IMR-90 (cell line): ENCODE measurements around the gene SCRG1. TPM values are rescaled to one million over a fixed set of nuclear protein-coding genes. Genes with fewer than 3 reads are reported as not detected.

Source experiments
- ATAC-seq: fragments of 200-7000 bp; cut with Tn5 transposase; 2 replicates; pipeline ENCODE4 v1.9.1; 2020; ENCODE audit warnings: low read depth, mild to moderate bottlenecking, moderate library complexity
- BruUV-seq: library from RNA; stranded (reverse); fragments of 400-500 nt; replicated peaks from 2 replicates; lab custom pipeline; 2021; lab: Mats Ljungman, UMichigan
- CTCF ChIA-PET: fragments of 300-600 bp; formaldehyde crosslinking; extraction: SDS; loops from one replicate; lab custom pipeline; 2021; ENCODE audit warnings: antibody characterized with exemption; lab: Yijun Ruan, JAX
- POLR2A ChIA-PET: fragments of 300-600 bp; sonication (Branson Sonifier 250); formaldehyde crosslinking; loops from one replicate; lab custom pipeline; 2022; ENCODE audit warnings: antibody characterized with exemption; ENCODE audit not compliant: unreplicated experiment; lab: Charles Lee
- DNase-seq: peaks from one replicate; pipeline ENCODE4 v3.0.0; 2013
- H2AFZ ChIP-seq: replicated peaks from 2 replicates; pipeline ENCODE3; 2013; ENCODE audit warnings: low read length, mild to moderate bottlenecking; ENCODE audit not compliant: poor library complexity
- H2AK5ac ChIP-seq: 2 replicates; pipeline ENCODE4 v1.6.1; 2013; ENCODE audit warnings: low read depth, low read length, inconsistent platforms
- H2AK9ac ChIP-seq: replicated peaks from 2 replicates; pipeline ENCODE3; 2013; ENCODE audit warnings: mild to moderate bottlenecking, low read depth, low read length, moderate library complexity; ENCODE audit not compliant: poor library complexity
- H2BK120ac ChIP-seq: 2 replicates; pipeline ENCODE4 v1.6.1; 2013; ENCODE audit warnings: low read depth, low read length, inconsistent platforms
- H2BK15ac ChIP-seq: 3 replicates; pipeline ENCODE4 v1.6.1; 2013; ENCODE audit warnings: low read depth, low read length, inconsistent platforms
- H2BK20ac ChIP-seq: 2 replicates; pipeline ENCODE4 v1.6.1; 2013; ENCODE audit warnings: low read depth, mild to moderate bottlenecking, inconsistent platforms, low read length, moderate library complexity
- H2BK5ac ChIP-seq: 2 replicates; pipeline ENCODE4 v1.6.1; 2013; ENCODE audit warnings: mild to moderate bottlenecking, low read depth, low read length, inconsistent platforms; ENCODE audit not compliant: poor library complexity, severe bottlenecking
- H3K14ac ChIP-seq: replicated peaks from 2 replicates; pipeline ENCODE4 v1.6.1; 2013; ENCODE audit warnings: low read depth, low read length, inconsistent platforms
- H3K18ac ChIP-seq: 2 replicates; pipeline ENCODE4 v1.6.1; 2013; ENCODE audit warnings: low read depth, low read length, control low read depth
- H3K23ac ChIP-seq: 2 replicates; pipeline ENCODE4 v1.6.1; 2013; ENCODE audit warnings: low read depth, low read length, inconsistent platforms
- H3K27ac ChIP-seq: 2 replicates; pipeline ENCODE4 v1.5.1; 2013; ENCODE audit warnings: mild to moderate bottlenecking, control low read depth, low read length; ENCODE audit not compliant: insufficient read depth
- H3K27me3 ChIP-seq: 2 replicates; pipeline ENCODE4 v1.6.1; 2013; ENCODE audit warnings: low read length; ENCODE audit not compliant: control insufficient read depth, insufficient read depth
- H3K36me3 ChIP-seq: 2 replicates; pipeline ENCODE4 v1.6.1; 2013; ENCODE audit warnings: low read length, mixed read lengths; ENCODE audit not compliant: control insufficient read depth, insufficient read depth
- H3K4ac ChIP-seq: 2 replicates; pipeline ENCODE4 v1.6.1; 2013; ENCODE audit warnings: low read depth, low read length, inconsistent platforms
- H3K4me1 ChIP-seq: 2 replicates; pipeline ENCODE4 v1.6.1; 2013; ENCODE audit warnings: low read length, mixed read lengths; ENCODE audit not compliant: control insufficient read depth, insufficient read depth
- H3K4me2 ChIP-seq: 2 replicates; pipeline ENCODE4 v1.6.1; 2013; ENCODE audit warnings: low read depth, mild to moderate bottlenecking, control low read depth, low read length, moderate library complexity
- H3K4me3 ChIP-seq: 2 replicates; pipeline ENCODE4 v1.5.1; 2013; ENCODE audit warnings: low read depth, mild to moderate bottlenecking, control low read depth, low read length, moderate library complexity; ENCODE audit not compliant: insufficient read depth
- H3K56ac ChIP-seq: 2 replicates; pipeline ENCODE4 v1.6.1; 2013; ENCODE audit warnings: low read length, inconsistent platforms; ENCODE audit not compliant: insufficient read depth; ENCODE audit errors: extremely low read depth
- H3K79me1 ChIP-seq, 2 experiments: 2 replicates each; pipeline ENCODE4 v1.6.1; 2013; ENCODE audit warnings: low read length in 2 of 2, inconsistent platforms in 1 of 2, low read depth in 1 of 2
- H3K9ac ChIP-seq: 2 replicates; pipeline ENCODE4 v1.6.1; 2013; ENCODE audit warnings: low read depth, low read length, control low read depth
- H3K9me1 ChIP-seq: 2 replicates; pipeline ENCODE4 v1.6.1; 2013; ENCODE audit warnings: low read length, inconsistent platforms; ENCODE audit not compliant: insufficient read depth
- H3K9me3 ChIP-seq: 2 replicates; pipeline ENCODE4 v1.6.1; 2013; ENCODE audit warnings: low read length; ENCODE audit not compliant: control insufficient read depth, insufficient read depth
- H4K20me1 ChIP-seq: 2 replicates; pipeline ENCODE4 v1.6.1; 2013; ENCODE audit warnings: low read length, inconsistent platforms; ENCODE audit not compliant: insufficient read depth
- H4K5ac ChIP-seq: 2 replicates; pipeline ENCODE4 v1.6.1; 2013; ENCODE audit warnings: mild to moderate bottlenecking, low read depth, low read length, control low read depth
- H4K8ac ChIP-seq, 2 experiments: 2 replicates each; pipeline ENCODE4 v1.6.1; 2013; ENCODE audit warnings: low read depth in 2 of 2, low read length in 2 of 2, control low read depth in 1 of 2, inconsistent platforms in 1 of 2
- H4K91ac ChIP-seq: 2 replicates; pipeline ENCODE4 v1.6.1; 2013; ENCODE audit warnings: low read depth, low read length, inconsistent platforms; ENCODE audit not compliant: insufficient read depth
- MXI1 ChIP-seq: IDR thresholded peaks from 2 replicates; pipeline ENCODE4 v1.6.1; 2012; ENCODE audit warnings: low read depth, mild to moderate bottlenecking, low read length, moderate library complexity, borderline replicate concordance
- WGBS, 2 experiments: methylation state at CpG; one replicate each; pipeline versions ENCODE4 v1.1.5 to v1.1.7; 2013; ENCODE audit warnings: missing lambda C conversion rate in 2 of 2; ENCODE audit not compliant: insufficient read length in 1 of 2; ENCODE audit errors: extremely low coverage in 2 of 2; 5-methylcytosine and 5-hydroxymethylcytosine counted together
- dilution Hi-C: fragments of 300-500 bp; cut with HindIII; formaldehyde crosslinking; loops from one replicate; pipeline ENCODE4 v1.14.3; 2018; ENCODE audit warnings: low sequenced_read_pairs; ENCODE audit not compliant: unreplicated experiment
- in situ Hi-C: fragments of 300-500 bp; cut with MboI; formaldehyde crosslinking; loops from 3 replicates; pipeline ENCODE4 v1.14.3; 2019; ENCODE audit warnings: low sequenced_read_pairs, inconsistent platforms, mixed read lengths
- intact Hi-C: fragments of 100-400 bp; cut with micrococcal nuclease; formaldehyde crosslinking; loops from 2 replicates; pipeline ENCODE4 v1.10.0; 2022
- polyA plus RNA-seq, 3 experiments: library from polyadenylated mRNA; depleted of rRNA; stranded (reverse); fragments of >200 nt; gene quantifications; 2 replicates each; pipeline ENCODE4 v1.2.3, GENCODE V29; 2012; ENCODE audit warnings: low replicate concordance in 1 of 3
- total RNA-seq: library from RNA; depleted of rRNA; stranded (reverse); fragments of >200 nt; gene quantifications from 2 replicates; pipeline ENCODE4 v1.2.3, GENCODE V29; 2012

The SCRG1 gene
- total and polyA plus RNA-seq, 2 of the 4 experiments (the other 2 are of a cell fraction), result under 0.01 to 0.22 TPM

DNA sequence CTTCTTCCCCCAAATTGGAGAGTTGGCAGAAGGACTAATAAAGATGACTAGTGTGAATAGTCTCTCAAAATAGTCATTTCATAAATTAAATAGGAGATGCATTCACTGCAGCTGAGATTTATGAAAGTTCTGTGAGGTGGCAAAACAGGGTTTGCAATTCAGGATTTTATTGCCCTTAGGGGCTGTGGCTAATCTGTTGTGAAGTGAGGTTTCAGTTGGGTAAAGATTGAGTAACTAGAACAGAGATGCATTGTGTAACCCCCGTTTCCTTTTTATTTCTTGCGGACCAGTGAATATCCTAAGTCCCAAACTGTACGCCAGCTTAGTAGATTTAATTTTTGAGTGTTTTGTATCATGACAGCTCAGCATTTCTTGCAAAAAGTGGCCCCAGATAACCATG lies 16.2 kb upstream of the SCRG1 start:
- Histone ChIP-seq H3K9me1 (no peaks in the 10 kb centered on the region; the same call in 1 of the 2 replicates), H2AK5ac (no peak overlapping the region), H4K5ac (no peak overlapping the region), H3K4me2 (no peak overlapping the region), H2BK15ac (no peak overlapping the region), H2AFZ (no peak overlapping the region), H3K14ac (no peak overlapping the region), H3K4me3 (no peak overlapping the region), H3K4me1 (no peaks in the 10 kb centered on the region), H3K79me1 (no peaks in the 10 kb centered on the region), H2BK5ac (no peak overlapping the region), H3K36me3 (no peaks in the 10 kb centered on the region), H3K9me3 (no peaks in the 10 kb centered on the region), H3K18ac (no peak overlapping the region), H3K4ac (no peak overlapping the region), H3K27ac (no peak overlapping the region), H4K8ac (no peak overlapping the region), H3K23ac (no peak overlapping the region), H4K20me1 (no peaks in the 10 kb centered on the region), H3K27me3 (no peaks in the 10 kb centered on the region), H3K9ac (no peak overlapping the region), H2BK20ac (no peak overlapping the region), H3K56ac (no peak overlapping the region), H4K91ac (no peak overlapping the region), H2BK120ac (no peak overlapping the region), H2AK9ac (no peak overlapping the region)
- no TSS peak for BruUV-seq
- ATAC-seq, result no peak
- in situ Hi-C loops (loop anchor here (5.0 kb wide), 1 partner anchor 398 kb away; no protein-coding TSS in a partner anchor), dilution Hi-C loops (no loop called here), intact Hi-C loops (no loop called here)
- TF ChIP-seq MXI1, result no peak
- ChIA-PET CTCF (no interaction called here), POLR2A (no interaction called here)
- no CpG with 5 or more reads among the region's 3 CpGs for WGBS, 2 experiments
- DNase-seq, result no peak
